Breast epithelium (tissue), 4 donors: ENCODE results near the gene DHH. TPM values are rescaled to one million over a fixed set of nuclear protein-coding genes. Genes with fewer than 3 reads are reported as not detected.

ENCODE experiments used
- DNase-seq, 2 donors: peaks; one replicate each; pipeline ENCODE4 v3.0.0-alpha.2; 2019; ENCODE audit warnings: low spot score in 2 of 2
- H3K27ac ChIP-seq, 2 donors: fragments of 200-600 bp; sonication (generic) in 1 of 2; one replicate each; pipeline ENCODE4 v1.5.1; 2016 to 2019; ENCODE audit warnings: mild to moderate bottlenecking in 1 of 2
- H3K27me3 ChIP-seq, 2 donors: fragments of 200-600 bp; sonication (generic) in 1 of 2; one replicate each; pipeline versions ENCODE4 v1.5.1 to v1.6.0; 2017 to 2019; ENCODE audit warnings: control low read depth in 1 of 2, mild to moderate bottlenecking in 1 of 2
- H3K36me3 ChIP-seq: fragments of 200-600 bp; one replicate; pipeline ENCODE4 v1.5.1; 2019
- H3K4me1 ChIP-seq, 2 donors: fragments of 200-600 bp; sonication (generic); one replicate each; pipeline ENCODE4 v1.5.1; 2016 to 2019; ENCODE audit warnings: control low read depth in 1 of 2
- H3K4me3 ChIP-seq, 3 donors: fragments of 200-600 bp; sonication (generic); 1 replicate in 2 of 3; 2 replicates in 1 of 3; pipeline ENCODE4 v1.5.1; 2016 to 2019; ENCODE audit warnings: mild to moderate bottlenecking in 3 of 3, moderate library complexity in 2 of 3
- H3K9me3 ChIP-seq, 2 donors: fragments of 200-600 bp; sonication (generic) in 1 of 2; one replicate each; pipeline ENCODE4 v1.5.1; 2016 to 2019; ENCODE audit warnings: control low read depth in 1 of 2
- POLR2A ChIP-seq: fragments of 450-650 bp; IDR thresholded peaks from one replicate; pipeline ENCODE4 v1.6.1; 2016; ENCODE audit warnings: antibody characterized with exemption, mild to moderate bottlenecking, moderate library complexity
- POLR2AphosphoS5 ChIP-seq, 3 donors: sonication (generic); formaldehyde crosslinking; IDR thresholded peaks; one replicate each; pipeline ENCODE4 v1.6.1; 2017; ENCODE audit warnings: antibody characterized with exemption in 3 of 3
- intact Hi-C: fragments of 100-400 bp; cut with DNase I; formaldehyde crosslinking; loops from one replicate; pipeline ENCODE4 v1.15.1; 2023; ENCODE audit warnings: low total_unique reads
- total RNA-seq, 3 donors: library from RNA; depleted of rRNA; stranded (reverse); fragments of >200 nt; gene quantifications; one replicate each; pipeline ENCODE4 v1.1.0, GENCODE V29; 2016
- TF ChIP-seq, protein P1 (sequence below), 3 donors: fragments of 450-650 bp; IDR thresholded peaks; one replicate each; pipeline ENCODE4 v1.5.1; 2016 to 2017; ENCODE audit warnings: antibody characterized with exemption in 3 of 3, mild to moderate bottlenecking in 3 of 3, moderate library complexity in 3 of 3

DHH gene
- total RNA-seq, 3 donors from 2014 or later: 0.29 to 1.6 (median 1.4) TPM

DNA sequence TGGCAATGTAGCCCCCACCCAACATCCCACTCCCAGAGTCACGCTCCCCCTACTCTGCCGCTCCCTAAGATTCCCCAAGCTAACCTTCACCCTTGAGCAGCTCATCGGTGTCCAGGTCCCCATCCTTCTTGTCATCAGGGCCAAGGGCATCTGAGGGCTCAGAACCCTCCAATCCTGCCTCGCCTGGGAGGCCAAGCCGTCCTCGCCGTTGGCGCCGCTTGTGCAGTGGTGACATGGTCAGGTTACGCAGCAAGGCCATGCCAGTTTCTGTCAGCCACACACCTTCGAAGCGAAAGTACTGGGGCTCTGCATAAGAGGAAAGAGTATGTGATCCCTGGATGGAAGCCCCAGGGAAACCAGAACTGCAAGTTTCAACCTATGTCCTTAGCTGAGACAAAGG lies 49.9 kb downstream of the DHH start:
- Histone ChIP-seq H3K27ac (no peak overlapping the region), H3K27me3 (no peaks in the 10 kb centered on the region), H3K36me3 (peaks cover 31% of the 10 kb centered on the region), H3K9me3 (no peaks in the 10 kb centered on the region), H3K4me3 (no peak overlapping the region), H3K4me1 (no peaks in the 10 kb centered on the region)
- intact Hi-C loops: no loop called here
- no peak for TF ChIP-seq POLR2AphosphoS5 (IDR thresholded peaks at IDR 0.05)
- TF ChIP-seq POLR2A: no peak
- TF ChIP-seq, protein P1, sequence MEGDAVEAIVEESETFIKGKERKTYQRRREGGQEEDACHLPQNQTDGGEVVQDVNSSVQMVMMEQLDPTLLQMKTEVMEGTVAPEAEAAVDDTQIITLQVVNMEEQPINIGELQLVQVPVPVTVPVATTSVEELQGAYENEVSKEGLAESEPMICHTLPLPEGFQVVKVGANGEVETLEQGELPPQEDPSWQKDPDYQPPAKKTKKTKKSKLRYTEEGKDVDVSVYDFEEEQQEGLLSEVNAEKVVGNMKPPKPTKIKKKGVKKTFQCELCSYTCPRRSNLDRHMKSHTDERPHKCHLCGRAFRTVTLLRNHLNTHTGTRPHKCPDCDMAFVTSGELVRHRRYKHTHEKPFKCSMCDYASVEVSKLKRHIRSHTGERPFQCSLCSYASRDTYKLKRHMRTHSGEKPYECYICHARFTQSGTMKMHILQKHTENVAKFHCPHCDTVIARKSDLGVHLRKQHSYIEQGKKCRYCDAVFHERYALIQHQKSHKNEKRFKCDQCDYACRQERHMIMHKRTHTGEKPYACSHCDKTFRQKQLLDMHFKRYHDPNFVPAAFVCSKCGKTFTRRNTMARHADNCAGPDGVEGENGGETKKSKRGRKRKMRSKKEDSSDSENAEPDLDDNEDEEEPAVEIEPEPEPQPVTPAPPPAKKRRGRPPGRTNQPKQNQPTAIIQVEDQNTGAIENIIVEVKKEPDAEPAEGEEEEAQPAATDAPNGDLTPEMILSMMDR (IDR thresholded peaks at IDR 0.05): no peak
- no peak for DNase-seq

DNA sequence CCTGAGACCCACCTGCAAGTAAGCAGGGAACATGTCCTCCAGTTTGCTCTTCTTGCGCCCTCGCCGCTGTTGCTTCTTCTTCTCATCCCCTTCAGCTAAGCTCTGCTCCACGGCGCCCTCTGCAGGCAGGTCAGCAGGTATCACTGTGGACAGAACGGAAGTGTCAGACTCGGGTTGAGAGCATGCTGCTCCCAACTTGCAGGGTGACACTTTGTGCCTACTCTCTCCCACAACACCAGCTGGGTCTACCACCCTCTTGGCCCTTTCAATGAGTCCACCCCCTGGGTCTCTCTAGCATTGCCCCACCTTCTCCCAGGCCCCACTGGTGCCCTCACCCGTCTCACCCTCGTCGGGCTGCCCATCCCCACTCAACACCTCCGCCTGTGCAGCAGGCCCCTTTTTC lies 50.7 kb downstream of the DHH start:
- no peak for DNase-seq
- peaks cover 31% of the 10 kb centered on the region for H3K36me3 ChIP-seq

DNA sequence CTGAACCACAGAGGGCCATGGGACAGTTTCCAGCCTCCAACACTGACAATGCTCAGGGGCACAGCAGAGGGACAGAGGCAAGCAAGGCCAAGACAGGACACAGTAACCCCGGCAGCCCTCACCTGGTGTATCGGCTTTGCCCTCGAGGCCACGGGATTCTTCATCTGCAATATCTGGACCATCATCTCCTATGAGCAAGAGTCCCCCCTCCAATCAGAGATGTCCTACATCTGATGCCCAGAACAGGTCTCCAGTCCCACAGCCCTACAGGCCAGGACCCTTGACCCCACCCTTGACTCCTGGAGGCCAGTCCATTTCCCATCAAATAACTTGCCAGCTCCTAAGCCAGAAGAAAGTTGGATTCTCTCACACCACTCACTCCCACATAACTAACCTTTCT lies 51.4 kb downstream of the DHH start:
- H3K27me3 ChIP-seq: no peaks in the 10 kb centered on the region
- TF ChIP-seq, protein P1 (IDR thresholded peaks at IDR 0.05): no peak
- TF ChIP-seq POLR2AphosphoS5 (IDR thresholded peaks at IDR 0.05) (no peak), POLR2A (no peak)
- intact Hi-C loops: no loop called here
- peaks cover 31% of the 10 kb centered on the region for H3K36me3 ChIP-seq
- H3K27ac ChIP-seq: no peak overlapping the region
- DNase-seq: no peak
- no peaks in the 10 kb centered on the region for H3K9me3 ChIP-seq
- H3K4me3 ChIP-seq: no peak overlapping the region
- no peaks in the 10 kb centered on the region for H3K4me1 ChIP-seq

More for the DNA sequence above, 50.7 kb downstream of the DHH start:
- H3K27ac ChIP-seq: no peak overlapping the region
- no peaks in the 10 kb centered on the region for H3K27me3 ChIP-seq
- H3K4me3 ChIP-seq: no peak overlapping the region
- intact Hi-C loops: no loop called here
- H3K4me1 ChIP-seq: no peaks in the 10 kb centered on the region
- no peaks in the 10 kb centered on the region for H3K9me3 ChIP-seq
- no peak for TF ChIP-seq POLR2AphosphoS5 (IDR thresholded peaks at IDR 0.05)
- TF ChIP-seq, protein P1 (IDR thresholded peaks at IDR 0.05): peak in 2 of 3 donors; percentile 25 to 36

DNA sequence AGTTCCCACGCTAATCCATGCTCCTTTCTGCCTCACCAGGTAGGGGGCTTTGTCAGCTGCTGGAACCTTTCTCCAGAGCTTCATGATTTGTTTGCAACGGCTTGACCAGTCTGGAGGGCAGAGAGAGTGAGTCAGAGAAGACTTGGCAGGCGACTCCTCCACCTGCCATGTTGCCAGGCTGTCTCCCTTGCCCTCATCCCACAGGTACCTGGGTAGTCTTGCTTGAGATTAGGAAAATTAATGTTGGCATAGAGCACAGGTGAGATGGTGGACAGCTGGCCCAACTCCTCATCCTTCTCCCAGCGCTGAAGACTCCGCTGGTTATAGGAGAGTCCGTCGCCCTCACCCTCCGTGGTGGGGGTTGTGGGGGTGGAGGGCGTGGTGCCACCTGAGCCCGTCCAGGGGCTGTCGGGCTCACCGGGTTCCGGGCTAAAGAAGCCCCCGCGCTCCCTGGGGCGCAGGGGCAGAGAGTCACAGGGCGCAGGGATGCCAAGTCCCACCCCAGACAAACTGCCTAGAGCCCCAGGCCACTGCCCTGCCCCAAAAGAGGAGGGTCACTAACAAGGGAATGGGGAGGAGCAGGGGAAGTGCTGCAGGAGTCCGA lies 52.6 kb downstream of the DHH start:
- no peaks in the 10 kb centered on the region for H3K9me3 ChIP-seq
- no peak overlapping the region for H3K4me3 ChIP-seq
- H3K27me3 ChIP-seq: no peaks in the 10 kb centered on the region
- intact Hi-C loops: no loop called here
- H3K27ac ChIP-seq: no peak overlapping the region
- DNase-seq: no peak
- peaks cover 28% of the 10 kb centered on the region for H3K36me3 ChIP-seq
- TF ChIP-seq POLR2A: no peak
- TF ChIP-seq, protein P1 (IDR thresholded peaks at IDR 0.05): no peak
- TF ChIP-seq POLR2AphosphoS5 (IDR thresholded peaks at IDR 0.05): no peak
- no peaks in the 10 kb centered on the region for H3K4me1 ChIP-seq

DNA sequence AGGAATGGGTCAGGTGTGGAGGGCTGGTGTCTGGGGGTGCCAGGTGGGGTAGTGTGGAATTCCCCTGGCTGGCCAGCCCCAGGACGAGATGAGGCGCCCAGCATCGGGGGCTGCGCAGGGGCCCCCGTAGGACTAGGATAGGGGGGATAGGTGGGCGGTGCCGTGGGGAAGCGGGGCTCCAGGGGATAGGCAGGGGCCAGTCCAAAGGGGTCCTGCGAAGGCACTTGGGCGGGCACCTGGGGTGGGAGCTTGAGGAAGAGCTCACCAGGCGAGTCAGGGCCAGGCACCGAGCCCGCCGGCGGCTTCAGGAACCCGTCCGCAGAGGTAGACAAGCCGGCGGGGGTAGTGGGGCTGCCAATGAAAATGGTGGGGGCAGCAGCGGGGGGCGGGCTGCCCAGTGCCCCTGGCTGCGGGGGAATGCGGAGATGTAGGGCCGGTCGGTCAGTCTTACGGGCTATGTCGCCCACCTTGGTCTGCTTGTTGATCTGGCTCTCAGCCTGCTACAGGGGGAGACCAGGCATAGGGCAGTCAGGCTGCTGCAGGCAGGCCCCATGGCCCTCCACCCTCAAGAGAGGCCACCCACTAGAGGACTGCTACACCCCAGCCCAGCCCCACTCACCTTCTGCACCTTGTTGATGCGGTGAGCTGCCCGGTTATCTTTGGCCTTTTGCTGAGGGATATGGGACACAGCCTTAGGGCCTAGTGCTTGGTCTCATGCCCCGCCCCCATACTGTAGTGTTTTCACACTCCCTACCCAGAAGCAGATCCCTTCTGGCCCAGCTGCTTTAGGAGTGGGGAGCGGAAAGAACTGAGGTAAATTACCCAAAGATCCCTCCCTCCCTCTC lies 53.3 kb downstream of the DHH start:
- intact Hi-C loops: no loop called here
- no peak for DNase-seq
- no peak overlapping the region for H3K27ac ChIP-seq
- H3K36me3 ChIP-seq: peaks cover 25% of the 10 kb centered on the region
- H3K27me3 ChIP-seq: no peaks in the 10 kb centered on the region
- H3K4me3 ChIP-seq: no peak overlapping the region
- no peaks in the 10 kb centered on the region for H3K9me3 ChIP-seq
- no peak for TF ChIP-seq POLR2AphosphoS5 (IDR thresholded peaks at IDR 0.05)
- TF ChIP-seq, protein P1 (IDR thresholded peaks at IDR 0.05): no peak
- no peak for TF ChIP-seq POLR2A
- no peaks in the 10 kb centered on the region for H3K4me1 ChIP-seq
